Common myeloid progenitor, CD34-positive (primary cell): ENCODE data around the gene MAN2B2.

Source experiments
- CTCF ChIA-PET: fragments of 350-600 bp; sonication (Branson Sonifier 250); formaldehyde crosslinking; loops from one replicate; lab custom pipeline; 2021; ENCODE audit warnings: antibody characterized with exemption; lab: Charles Lee
- POLR2A ChIA-PET: fragments of 350-600 bp; sonication (Branson Sonifier 250); formaldehyde crosslinking; loops from one replicate; lab custom pipeline; 2021; ENCODE audit warnings: antibody characterized with exemption; lab: Charles Lee
- DNase-seq, 3 donors: peaks; one replicate each; pipeline versions ENCODE4 v3.0.0 to v3.0.0-alpha.2; 2013
- H3K27ac ChIP-seq, 2 experiments: 1 replicate in 1 of 2; 2 replicates in 1 of 2; pipeline ENCODE4 v1.7.0; 2013; ENCODE audit warnings: inconsistent platforms in 2 of 2, low read length in 2 of 2, mild to moderate bottlenecking in 2 of 2, low read depth in 1 of 2, moderate library complexity in 1 of 2; ENCODE audit not compliant: severe bottlenecking in 2 of 2, insufficient read depth in 1 of 2, poor library complexity in 1 of 2
- H3K27me3 ChIP-seq, 5 experiments: replicated peaks in 2 of 5; 1 replicate in 3 of 5; 2 replicates in 2 of 5; pipeline versions ENCODE4 v1.6.1 to v1.7.0; 2013; ENCODE audit warnings: low read length in 4 of 5, mild to moderate bottlenecking in 2 of 5, moderate library complexity in 2 of 5, inconsistent platforms in 1 of 5; ENCODE audit not compliant: insufficient read depth in 5 of 5, control insufficient read depth in 4 of 5
- H3K36me3 ChIP-seq, 4 experiments: 1 replicate in 2 of 4; 2 replicates in 2 of 4; pipeline versions ENCODE4 v1.6.1 to v1.7.0; 2013; ENCODE audit warnings: low read length in 3 of 4, control low read depth in 1 of 4, mild to moderate bottlenecking in 1 of 4; ENCODE audit not compliant: control insufficient read depth in 4 of 4, insufficient read depth in 4 of 4
- H3K4me1 ChIP-seq, 4 experiments: 1 replicate in 3 of 4; 2 replicates in 1 of 4; pipeline versions ENCODE4 v1.6.1 to v1.7.1; 2013; ENCODE audit warnings: low read length in 3 of 4, mild to moderate bottlenecking in 3 of 4, control low read depth in 1 of 4, inconsistent platforms in 1 of 4, moderate library complexity in 1 of 4; ENCODE audit not compliant: control insufficient read depth in 4 of 4, insufficient read depth in 4 of 4; ENCODE audit errors: control extremely low read depth in 1 of 4
- H3K4me3 ChIP-seq, 7 experiments: 1 replicate in 4 of 7; 2 replicates in 3 of 7; pipeline versions ENCODE4 v1.5.1 to v1.7.0; 2013; ENCODE audit warnings: mild to moderate bottlenecking in 7 of 7, low read length in 6 of 7, moderate library complexity in 6 of 7, inconsistent platforms in 2 of 7, low read depth in 2 of 7, control low read depth in 1 of 7; ENCODE audit not compliant: insufficient read depth in 4 of 7, control insufficient read depth in 1 of 7; ENCODE audit errors: extremely low read depth in 1 of 7
- H3K9me3 ChIP-seq, 5 experiments: 1 replicate in 4 of 5; 2 replicates in 1 of 5; pipeline versions ENCODE4 v1.6.1 to v1.7.1; 2013; ENCODE audit warnings: low read length in 4 of 5, mild to moderate bottlenecking in 2 of 5, inconsistent platforms in 1 of 5, low read depth in 1 of 5, moderate library complexity in 1 of 5; ENCODE audit not compliant: control insufficient read depth in 4 of 5, insufficient read depth in 2 of 5; ENCODE audit errors: control extremely low read depth in 1 of 5
- WGBS: methylation state at CpG from one replicate; pipeline ENCODE4 v1.1.5; 2013; ENCODE audit not compliant: insufficient coverage; 5-methylcytosine and 5-hydroxymethylcytosine counted together

MAN2B2 gene

GRCh38 chr4:6549890-6550620 lies 24.9 kb upstream of the MAN2B2 start:
- H3K4me3 ChIP-seq = no peak overlapping the region
- H3K4me1 ChIP-seq = no peaks in the 10 kb centered on the region
- no peak for DNase-seq
- ChIA-PET POLR2A (no interaction called here), CTCF (interaction anchor here (1.3 to 2.4 kb wide), 4 partner anchors 10 to 531 kb away, joined by 3 to 6 read pairs (median 6); no protein-coding TSS in a partner anchor)
- 57% methylated on average over 13 of the region's 13 CpGs for WGBS
- no peaks in the 10 kb centered on the region for H3K36me3 ChIP-seq
- H3K9me3 ChIP-seq = peaks cover 0 to 8% (median 4%) of the 10 kb centered on the region in 5 experiments
- no peak overlapping the region for H3K27ac ChIP-seq
- peaks cover 0 to 66% (median 10%) of the 10 kb centered on the region in 5 experiments for H3K27me3 ChIP-seq

GRCh38 chr4:6550821-6551220 lies 24.2 kb upstream of the MAN2B2 start:
- Histone ChIP-seq H3K36me3 (no peaks in the 10 kb centered on the region), H3K4me3 (no peak overlapping the region), H3K9me3 (peaks cover 0 to 8% (median 4%) of the 10 kb centered on the region in 5 experiments), H3K4me1 (no peaks in the 10 kb centered on the region), H3K27ac (no peak overlapping the region), H3K27me3 (peaks cover 0 to 74% (median 10%) of the 10 kb centered on the region in 5 experiments)
- POLR2A ChIA-PET = no interaction called here
- no peak for DNase-seq
- CTCF ChIA-PET = interaction anchor here (1.2 to 2.0 kb wide), 4 partner anchors 9 to 530 kb away, joined by 3 to 6 read pairs (median 5); no protein-coding TSS in a partner anchor
- 100% methylated on average over 3 of the region's 3 CpGs for WGBS

- CTCF ChIA-PET = interaction anchor here (0.9 to 2.0 kb wide), 3 partner anchors 9 to 302 kb away, joined by 3 to 6 read pairs (median 4); no protein-coding TSS in a partner anchor
Measured at GRCh38 chr4:6551660-6552059, 23.3 kb upstream of the MAN2B2 start.

GRCh38 chr4:6555519-6555918 lies 19.5 kb upstream of the MAN2B2 start:
- Histone ChIP-seq H3K27me3 (peaks cover 0 to 92% (median 19%) of the 10 kb centered on the region in 5 experiments), H3K36me3 (no peaks in the 10 kb centered on the region), H3K4me1 (no peaks in the 10 kb centered on the region), H3K27ac (no peak overlapping the region), H3K4me3 (no peak overlapping the region), H3K9me3 (peaks cover 0 to 8% (median 4%) of the 10 kb centered on the region in 5 experiments)
- 84% methylated on average over 13 of the region's 13 CpGs for WGBS
- ChIA-PET CTCF (no interaction called here), POLR2A (no interaction called here)
- no peak for DNase-seq

More at GRCh38 chr4:6551660-6552059, 23.3 kb upstream of the MAN2B2 start:
- H3K4me1 ChIP-seq = no peaks in the 10 kb centered on the region
- H3K27me3 ChIP-seq = peaks cover 0 to 82% (median 11%) of the 10 kb centered on the region in 5 experiments
- POLR2A ChIA-PET = interaction anchor here (0.6 kb wide), 1 partner anchor 250 kb away, joined by 3 read pairs; no protein-coding TSS in a partner anchor
- H3K9me3 ChIP-seq = peaks cover 0 to 8% (median 4%) of the 10 kb centered on the region in 5 experiments
- H3K36me3 ChIP-seq = no peaks in the 10 kb centered on the region
- no CpG with 5 or more reads among the region's 2 CpGs for WGBS
- no peak overlapping the region for H3K27ac ChIP-seq
- no peak for DNase-seq
- no peak overlapping the region for H3K4me3 ChIP-seq

GRCh38 chr4:6556263-6556662 lies 18.7 kb upstream of the MAN2B2 start:
- ChIA-PET CTCF (no interaction called here), POLR2A (no interaction called here)
- WGBS = 91% methylated on average over 6 of the region's 6 CpGs
- DNase-seq = no peak
- peaks cover 0 to 8% (median 4%) of the 10 kb centered on the region in 5 experiments for H3K9me3 ChIP-seq
- no peak overlapping the region for H3K4me3 ChIP-seq
- no peak overlapping the region for H3K27ac ChIP-seq
- H3K27me3 ChIP-seq = peaks cover 0 to 92% (median 24%) of the 10 kb centered on the region in 5 experiments
- no peaks in the 10 kb centered on the region for H3K36me3 ChIP-seq
- no peaks in the 10 kb centered on the region for H3K4me1 ChIP-seq

- no peak for DNase-seq
- H3K4me3 ChIP-seq = no peak overlapping the region
- H3K27ac ChIP-seq = no peak overlapping the region
- CTCF ChIA-PET = no interaction called here
- H3K4me1 ChIP-seq = no peaks in the 10 kb centered on the region
- H3K9me3 ChIP-seq = no peaks in the 10 kb centered on the region
- H3K36me3 ChIP-seq = no peaks in the 10 kb centered on the region
- POLR2A ChIA-PET = no interaction called here
- peaks cover 0 to 92% (median 32%) of the 10 kb centered on the region in 5 experiments for H3K27me3 ChIP-seq
- WGBS = 94% methylated on average over 5 of the region's 5 CpGs
Measured at GRCh38 chr4:6557185-6557584, 17.8 kb upstream of the MAN2B2 start.

GRCh38 chr4:6557856-6558255 lies 17.1 kb upstream of the MAN2B2 start:
- Histone ChIP-seq H3K27ac (no peak overlapping the region), H3K36me3 (no peaks in the 10 kb centered on the region), H3K9me3 (no peaks in the 10 kb centered on the region), H3K4me1 (peaks cover 0 to 2% (median under 1%) of the 10 kb centered on the region in 4 experiments), H3K27me3 (peaks cover 0 to 92% (median 37%) of the 10 kb centered on the region in 5 experiments), H3K4me3 (no peak overlapping the region)
- ChIA-PET CTCF (no interaction called here), POLR2A (no interaction called here)
- no peak for DNase-seq
- WGBS = 93% methylated on average over 5 of the region's 10 CpGs
